GM18505 (cell line): ENCODE results near the gene GRB7.
"Not testable (repeated sequence)": the region's sequence is repeated elsewhere in the genome, so short reads cannot be mapped to it uniquely, and the experiment has no call there.

Source experiments
- ATAC-seq: cut with Tn5 transposase; IDR thresholded peaks from one replicate; pipeline ENCODE4 v1.9.1; 2021; ENCODE audit not compliant: unreplicated experiment
- POLR2A ChIP-seq: IDR thresholded peaks from 4 replicates; pipeline ENCODE4 v1.6.1; 2011; ENCODE audit warnings: borderline replicate concordance; ENCODE audit not compliant: insufficient read depth, insufficient read length; ENCODE audit errors: extremely low read depth

The GRB7 gene

DNA sequence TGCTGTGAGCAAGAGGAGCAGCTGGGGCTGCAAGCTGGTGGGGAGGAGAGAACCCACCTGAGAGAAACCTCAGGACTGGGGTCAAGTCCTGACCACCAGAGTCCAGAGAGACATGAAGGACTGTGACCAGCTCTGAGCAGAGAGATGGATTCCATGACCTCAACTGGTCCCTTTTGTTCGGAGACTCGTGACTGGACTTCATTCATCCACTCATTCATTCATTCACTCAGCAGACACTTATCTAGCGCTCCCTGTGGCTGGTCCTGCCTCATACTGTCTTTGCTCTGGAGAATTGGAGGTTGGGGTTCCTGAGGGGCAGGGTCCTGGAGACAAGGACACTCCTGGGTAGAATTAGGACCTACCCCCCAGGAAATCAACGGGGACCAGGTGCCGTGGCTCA is 33.8 kb upstream of the GRB7 start:
- ATAC-seq = no peak
- TF ChIP-seq POLR2A = no peak

DNA sequence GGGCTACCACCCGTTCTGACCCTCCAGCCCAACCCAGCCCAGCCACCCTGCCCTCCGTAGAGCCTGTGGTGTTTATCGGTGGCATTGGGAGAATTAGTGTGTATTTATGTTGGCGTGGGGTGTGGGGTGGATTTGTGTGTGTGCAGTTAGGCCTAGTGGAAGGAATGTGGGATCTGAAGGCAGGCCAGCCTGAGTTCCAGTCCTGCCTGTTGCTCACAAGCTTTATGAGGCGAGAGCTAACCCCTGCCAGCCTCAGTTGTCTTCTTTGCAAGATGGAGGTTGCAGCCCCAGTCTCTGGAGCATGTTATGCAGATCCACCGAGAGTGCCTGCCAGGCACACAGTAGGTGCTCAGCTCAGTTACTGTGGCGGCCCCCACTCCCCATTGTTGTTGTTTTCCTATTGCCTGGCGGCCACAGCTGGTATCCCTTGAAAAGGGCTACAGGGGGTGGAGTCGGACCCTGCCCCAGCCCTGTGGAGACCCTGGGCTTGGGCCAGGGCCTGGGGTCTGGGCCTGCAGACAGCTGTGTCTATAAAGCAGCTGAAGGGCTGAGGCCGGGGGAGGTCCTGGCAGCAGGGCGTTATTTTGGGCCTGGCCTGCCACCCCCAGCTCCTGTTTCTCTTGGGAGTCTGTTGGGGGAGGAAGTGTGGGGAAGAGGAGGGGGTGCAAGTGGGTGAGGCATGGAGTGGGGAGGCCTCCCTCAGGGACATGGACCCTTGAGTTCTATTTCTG is 32.8 kb upstream of the GRB7 start:
- ATAC-seq = no peak
- no peak for TF ChIP-seq POLR2A

DNA sequence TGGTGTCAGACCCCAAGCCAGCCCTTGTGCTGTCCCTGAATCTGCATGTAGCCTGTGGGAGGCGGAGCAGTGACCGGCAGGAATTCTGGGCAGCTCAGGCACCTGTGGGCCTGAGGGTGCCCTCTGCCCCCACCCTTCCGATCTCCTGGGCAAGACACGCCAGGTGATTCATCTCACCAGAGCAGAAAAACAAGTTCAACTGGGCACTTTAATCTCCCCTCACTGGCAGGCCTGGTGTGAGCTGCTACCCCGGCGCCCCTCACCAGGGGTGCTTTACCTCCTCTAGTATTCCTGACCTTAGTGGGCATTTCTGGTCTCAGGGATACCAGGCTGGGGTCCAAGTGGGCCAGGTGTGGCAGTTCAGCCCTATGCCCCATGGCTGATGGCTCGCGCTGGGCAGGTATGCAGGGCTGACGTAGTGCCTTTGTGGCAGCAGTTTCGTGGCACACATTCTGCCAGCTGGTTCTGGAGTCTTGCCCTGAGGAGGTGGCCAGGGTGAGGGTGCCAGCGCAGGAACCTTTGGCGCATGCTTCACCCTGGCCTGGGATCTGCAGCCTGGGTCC is 31.9 kb upstream of the GRB7 start:
- TF ChIP-seq POLR2A = no peak
- no peak for ATAC-seq

DNA sequence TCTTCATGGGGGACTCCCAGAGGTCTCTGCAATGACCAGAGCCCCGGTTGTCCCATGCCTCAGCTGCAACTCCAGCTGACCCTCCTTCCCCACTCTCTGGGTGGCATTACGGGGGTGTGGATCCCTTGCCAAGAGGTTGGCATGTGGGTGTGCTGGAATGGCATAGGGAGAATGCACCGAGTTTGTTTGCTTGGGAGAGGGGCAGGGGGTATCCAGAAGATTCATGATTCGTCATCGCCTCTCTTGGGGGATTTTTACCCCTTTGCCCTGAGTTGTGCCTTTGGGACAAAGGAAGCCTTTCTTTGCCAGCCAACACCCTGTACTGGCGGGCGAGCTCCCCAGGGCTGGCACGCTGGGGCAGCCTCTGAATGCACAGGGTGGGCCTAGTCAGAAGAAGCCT is 31.4 kb upstream of the GRB7 start:
- ATAC-seq = no peak
- no peak for TF ChIP-seq POLR2A

DNA sequence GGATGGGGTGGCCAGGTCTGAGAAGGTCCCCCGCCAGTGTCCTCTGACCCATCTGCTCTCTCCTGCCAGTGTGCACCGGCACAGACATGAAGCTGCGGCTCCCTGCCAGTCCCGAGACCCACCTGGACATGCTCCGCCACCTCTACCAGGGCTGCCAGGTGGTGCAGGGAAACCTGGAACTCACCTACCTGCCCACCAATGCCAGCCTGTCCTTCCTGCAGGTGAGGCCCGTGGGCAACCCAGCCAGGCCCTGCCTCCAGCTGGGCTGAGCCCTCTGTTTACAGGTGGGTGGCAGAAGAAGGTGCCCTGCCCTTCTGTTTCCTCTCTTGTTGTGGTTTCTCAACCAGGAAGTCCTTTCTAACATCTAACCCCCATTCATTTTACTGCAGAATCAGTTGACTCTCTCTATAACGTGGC is 30.8 kb upstream of the GRB7 start:
- TF ChIP-seq POLR2A = no peak
- no peak for ATAC-seq

DNA sequence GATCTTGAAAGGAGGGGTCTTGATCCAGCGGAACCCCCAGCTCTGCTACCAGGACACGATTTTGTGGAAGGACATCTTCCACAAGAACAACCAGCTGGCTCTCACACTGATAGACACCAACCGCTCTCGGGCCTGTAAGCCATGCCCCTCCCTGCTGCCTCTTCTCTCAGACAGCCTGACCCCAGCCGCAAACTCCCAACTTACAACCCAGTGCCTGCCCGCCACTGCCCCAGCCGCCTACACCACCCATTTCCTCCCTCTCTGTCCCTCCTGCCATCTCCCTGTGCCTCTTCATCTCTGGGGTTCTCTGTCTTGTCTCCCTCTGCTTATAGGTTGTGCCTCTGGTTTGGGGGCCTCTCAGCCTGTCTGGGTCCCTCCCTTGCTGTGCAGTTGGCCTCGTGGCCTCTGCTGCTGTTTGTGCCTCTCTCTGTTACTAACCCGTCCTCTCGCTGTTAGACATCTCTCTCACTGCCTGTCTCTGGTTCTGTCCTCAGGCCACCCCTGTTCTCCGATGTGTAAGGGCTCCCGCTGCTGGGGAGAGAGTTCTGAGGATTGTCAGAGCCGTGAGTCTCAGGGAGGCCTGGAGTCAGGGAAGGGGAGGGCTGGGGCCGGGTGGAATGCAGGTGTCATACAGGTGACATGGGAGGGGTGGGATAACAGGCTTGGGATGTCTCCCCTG is 28.3 kb upstream of the GRB7 start:
- no peak for ATAC-seq
- no peak for TF ChIP-seq POLR2A

DNA sequence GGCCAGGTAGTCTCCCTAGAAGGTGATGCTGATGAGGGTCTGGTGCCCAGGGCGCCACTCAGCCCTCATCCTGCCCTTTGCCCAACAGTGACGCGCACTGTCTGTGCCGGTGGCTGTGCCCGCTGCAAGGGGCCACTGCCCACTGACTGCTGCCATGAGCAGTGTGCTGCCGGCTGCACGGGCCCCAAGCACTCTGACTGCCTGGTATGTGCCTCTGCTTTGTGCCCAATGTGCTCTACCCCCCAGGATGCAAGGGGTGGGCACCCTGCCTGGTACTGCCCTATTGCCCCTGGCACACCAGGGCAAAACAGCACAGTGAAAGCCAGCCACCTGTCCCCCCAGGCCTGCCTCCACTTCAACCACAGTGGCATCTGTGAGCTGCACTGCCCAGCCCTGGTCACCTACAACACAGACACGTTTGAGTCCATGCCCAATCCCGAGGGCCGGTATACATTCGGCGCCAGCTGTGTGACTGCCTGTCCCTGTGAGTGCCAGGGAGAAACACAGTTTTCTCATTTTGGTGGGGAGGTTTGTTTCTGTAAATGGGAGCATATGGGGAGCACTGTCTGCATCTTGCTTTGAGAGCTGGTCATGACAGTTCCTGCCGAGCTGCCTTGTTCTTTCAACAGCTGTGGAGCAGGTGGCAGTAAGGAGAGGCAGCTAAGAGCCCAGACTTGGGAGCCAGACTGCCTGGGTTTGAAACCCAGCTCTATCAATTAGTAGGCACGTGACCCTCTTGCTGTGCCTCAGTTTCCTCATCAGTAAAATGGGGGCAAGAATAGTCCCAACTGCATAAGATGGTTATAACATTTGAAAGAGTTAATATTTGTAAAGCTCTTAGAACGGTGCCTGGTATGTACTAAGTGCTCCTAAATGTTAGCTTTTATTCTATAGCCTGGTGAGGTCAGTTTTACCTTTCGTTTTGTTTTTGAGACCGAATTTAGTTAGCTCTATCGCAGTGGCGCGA is 27.5 kb upstream of the GRB7 start:
- ATAC-seq = no peak
- TF ChIP-seq POLR2A = no peak

DNA sequence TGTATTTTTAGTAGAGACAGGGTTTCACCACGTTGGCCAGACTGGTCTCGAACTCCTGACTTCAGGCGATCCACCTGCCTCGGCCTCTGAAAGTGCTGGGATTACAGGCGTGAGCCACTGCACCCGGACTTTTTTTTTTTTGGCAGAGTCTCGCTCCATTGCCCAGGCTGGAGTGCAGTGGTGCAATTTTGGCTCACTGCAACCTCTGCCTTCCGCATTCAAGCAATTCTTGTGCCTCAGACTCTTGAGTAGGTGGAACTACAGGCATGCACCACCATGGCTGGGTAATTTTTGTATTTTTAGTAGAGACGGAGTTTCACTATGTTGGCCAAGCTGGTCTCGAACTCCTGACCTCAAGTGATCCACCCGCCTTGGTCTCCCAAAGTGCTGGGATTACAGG is 26.7 kb upstream of the GRB7 start:
- not testable (repeated sequence) for ATAC-seq

DNA sequence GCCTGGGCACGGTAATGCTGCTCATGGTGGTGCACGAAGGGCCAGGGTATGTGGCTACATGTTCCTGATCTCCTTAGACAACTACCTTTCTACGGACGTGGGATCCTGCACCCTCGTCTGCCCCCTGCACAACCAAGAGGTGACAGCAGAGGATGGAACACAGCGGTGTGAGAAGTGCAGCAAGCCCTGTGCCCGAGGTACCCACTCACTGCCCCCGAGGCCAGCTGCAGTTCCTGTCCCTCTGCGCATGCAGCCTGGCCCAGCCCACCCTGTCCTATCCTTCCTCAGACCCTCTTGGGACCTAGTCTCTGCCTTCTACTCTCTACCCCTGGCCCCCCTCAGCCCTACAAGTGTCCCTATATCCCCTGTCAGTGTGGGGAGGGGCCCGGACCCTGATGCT is 25.9 kb upstream of the GRB7 start:
- TF ChIP-seq POLR2A = no peak
- ATAC-seq = no peak

DNA sequence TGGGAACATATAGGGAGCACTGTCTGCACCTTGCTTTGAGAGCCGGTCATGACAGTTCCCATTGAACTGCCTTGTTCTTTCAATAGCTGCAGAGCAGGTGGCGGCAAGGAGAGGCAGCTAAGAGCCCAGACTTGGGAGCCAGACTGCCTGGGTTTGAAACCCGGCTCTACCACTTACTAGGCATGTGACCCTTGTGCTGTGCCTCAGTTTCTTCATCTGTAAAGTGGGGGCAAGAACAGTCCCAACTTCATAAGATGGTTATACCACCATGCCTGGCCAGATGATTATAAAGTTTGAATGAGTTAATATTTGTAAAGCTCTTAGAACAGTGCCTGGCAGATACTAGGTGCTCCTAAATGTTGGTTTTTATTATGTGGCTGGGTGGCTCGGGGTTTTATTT is 23.5 kb upstream of the GRB7 start:
- ATAC-seq = no peak
- TF ChIP-seq POLR2A = no peak

DNA sequence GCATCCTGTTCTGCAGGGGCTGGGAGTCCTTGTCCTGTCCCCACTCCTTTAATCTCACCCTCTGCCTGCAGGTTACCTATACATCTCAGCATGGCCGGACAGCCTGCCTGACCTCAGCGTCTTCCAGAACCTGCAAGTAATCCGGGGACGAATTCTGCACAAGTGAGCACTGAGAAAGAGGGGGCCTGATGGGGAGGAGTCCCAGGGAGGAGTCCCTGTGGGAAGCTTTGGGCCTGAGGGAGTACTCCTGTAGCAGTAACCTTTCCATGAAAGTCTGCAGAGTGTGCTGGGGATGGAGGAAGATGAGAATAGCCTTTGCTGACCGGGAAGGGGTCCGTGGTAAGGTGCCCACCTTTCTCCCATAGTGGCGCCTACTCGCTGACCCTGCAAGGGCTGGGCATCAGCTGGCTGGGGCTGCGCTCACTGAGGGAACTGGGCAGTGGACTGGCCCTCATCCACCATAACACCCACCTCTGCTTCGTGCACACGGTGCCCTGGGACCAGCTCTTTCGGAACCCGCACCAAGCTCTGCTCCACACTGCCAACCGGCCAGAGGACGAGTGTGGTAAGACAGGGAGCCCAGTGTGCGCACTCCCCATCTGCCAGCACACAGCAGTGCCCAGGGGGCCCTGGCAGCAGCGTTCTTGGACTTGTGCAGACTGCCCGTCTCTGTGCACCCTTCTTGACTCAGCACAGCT is 22.2 kb upstream of the GRB7 start:
- no peak for ATAC-seq
- no peak for TF ChIP-seq POLR2A

DNA sequence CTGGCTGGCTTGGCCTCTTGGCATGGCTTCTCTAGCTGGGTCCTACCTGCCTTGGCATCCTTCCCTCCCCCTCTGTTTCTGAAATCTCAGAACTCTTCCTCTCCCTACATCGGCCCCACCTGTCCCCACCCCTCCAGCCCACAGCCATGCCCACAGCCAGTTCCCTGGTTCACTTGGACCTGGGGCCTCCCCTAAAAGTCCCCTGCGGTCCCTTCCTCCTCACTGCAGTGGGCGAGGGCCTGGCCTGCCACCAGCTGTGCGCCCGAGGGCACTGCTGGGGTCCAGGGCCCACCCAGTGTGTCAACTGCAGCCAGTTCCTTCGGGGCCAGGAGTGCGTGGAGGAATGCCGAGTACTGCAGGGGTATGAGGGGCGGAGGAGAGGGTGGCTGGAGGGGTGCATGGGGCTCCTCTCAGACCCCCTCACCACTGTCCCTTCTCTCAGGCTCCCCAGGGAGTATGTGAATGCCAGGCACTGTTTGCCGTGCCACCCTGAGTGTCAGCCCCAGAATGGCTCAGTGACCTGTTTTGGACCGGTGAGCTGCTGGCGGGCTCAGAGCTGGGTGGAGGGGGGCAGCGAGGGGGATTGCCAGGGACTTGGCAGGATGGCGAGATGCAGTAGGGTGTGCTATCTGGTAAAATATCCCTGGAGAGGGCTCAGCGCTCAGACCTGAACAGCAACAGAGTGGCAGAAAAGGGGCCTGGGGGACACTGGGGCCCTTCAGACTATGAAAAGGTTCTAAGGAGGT is 21.5 kb upstream of the GRB7 start:
- no peak for ATAC-seq
- no peak for TF ChIP-seq POLR2A

DNA sequence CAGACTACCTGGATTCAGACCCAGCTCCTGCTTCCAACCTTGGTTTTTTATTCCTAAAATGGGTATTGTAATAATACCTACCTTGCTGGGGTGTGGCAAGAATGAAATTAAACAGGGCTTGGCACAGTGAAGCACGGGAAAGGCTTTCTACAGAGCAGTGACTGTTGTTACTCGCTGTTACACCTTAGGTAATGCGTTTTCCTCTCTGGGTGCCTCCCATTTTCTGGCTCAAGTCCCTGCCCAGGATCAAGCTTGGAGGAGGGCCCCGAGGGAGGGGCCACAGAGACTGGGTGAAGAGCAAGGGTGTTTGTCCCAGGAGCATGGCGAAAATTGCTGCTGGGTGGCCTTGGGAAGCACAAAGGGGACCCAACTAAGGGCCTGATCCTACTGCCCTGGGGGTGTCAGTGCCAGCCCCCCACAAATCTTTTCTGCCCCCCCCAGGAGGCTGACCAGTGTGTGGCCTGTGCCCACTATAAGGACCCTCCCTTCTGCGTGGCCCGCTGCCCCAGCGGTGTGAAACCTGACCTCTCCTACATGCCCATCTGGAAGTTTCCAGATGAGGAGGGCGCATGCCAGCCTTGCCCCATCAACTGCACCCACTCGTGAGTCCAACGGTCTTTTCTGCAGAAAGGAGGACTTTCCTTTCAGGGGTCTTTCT is 20.7 kb upstream of the GRB7 start:
- no peak for ATAC-seq
- TF ChIP-seq POLR2A = no peak
